ENCODE measurements around the gene COPS7A.

COPS7A gene

DNA sequence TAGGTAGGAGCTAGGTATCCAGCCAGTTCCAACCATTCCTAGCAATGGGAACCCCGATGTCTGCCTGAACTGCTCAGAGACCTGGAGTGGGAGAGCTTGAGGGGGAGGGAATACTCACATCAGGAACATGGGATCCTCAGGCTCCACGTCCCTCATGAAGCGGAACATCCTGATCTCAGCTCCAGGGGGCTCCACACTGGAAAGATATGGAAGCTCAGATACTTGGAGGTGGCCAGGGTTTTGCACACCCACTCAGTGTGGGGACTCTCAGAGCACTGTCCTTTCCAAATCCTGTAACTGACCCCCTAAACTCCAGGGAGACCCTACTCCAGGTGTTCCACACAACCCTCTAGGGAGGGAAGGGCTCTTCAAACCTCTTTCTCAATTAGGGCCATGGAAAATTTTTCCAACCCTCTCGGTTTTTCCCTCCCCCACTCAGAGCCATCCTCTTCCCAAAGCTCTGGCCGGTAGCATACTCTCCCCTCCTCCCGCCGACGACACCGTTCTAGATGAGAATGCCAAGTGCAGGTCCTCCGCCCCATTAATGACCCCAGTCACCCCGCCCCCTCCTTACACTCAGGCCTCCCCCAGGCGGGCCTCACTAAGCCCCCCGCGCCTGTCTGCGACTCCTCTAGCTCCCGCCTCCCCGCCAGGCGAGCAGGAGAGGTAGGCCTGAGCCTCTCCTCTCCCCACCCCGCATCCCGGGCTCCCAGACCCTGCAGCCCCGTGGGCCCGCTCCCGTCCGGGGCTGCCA lies 28.5 kb downstream of the COPS7A start:
- no peak for DNase-seq

DNA sequence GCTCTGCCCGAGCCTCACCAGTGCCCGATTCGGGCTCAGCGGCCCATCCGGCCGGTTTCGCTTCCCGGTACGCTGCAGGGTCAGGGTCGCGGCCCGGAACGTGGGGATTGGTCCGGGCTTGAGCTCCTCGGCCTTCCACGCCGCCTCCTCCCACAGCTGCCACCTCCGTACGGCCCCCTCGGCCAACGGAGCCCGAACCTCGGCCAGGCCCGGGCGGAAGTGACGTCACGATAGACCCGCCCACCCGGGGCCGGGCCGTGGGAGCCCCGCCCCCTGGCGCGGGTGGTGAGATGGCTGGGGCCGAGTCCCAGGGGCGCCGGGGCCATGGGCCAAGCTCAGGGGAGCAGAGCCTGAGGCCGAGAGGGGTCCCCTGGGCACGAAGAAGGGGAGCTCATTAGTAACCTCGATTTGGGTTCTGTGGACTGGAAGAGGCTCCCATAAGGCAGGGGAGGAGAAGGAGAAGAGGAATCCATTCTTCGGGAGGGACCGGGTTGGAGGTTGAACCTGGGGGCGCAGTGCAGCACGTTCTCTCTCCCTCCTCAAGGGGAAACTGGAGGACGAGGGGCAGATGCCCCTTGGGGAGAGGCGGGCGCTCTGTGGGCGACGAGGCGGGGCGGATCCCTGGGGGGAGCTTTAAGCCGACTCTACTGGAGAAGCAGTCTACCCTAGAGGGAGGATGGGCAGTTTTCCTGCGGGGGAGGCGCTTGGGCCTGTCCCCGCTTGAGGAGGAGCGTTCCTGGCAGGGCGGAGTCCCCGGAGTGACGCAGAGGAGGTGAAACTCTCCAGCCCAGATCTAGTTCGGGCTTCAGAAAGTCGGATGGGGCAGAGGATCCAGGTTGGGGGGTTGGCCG lies 29.3 kb downstream of the COPS7A start, which contains the start of gene MLF2:
Gene MLF2 (minus strand): TSS at position 221 of the 851 bp plus-strand sequence. CDS start 807 bp downstream, outside the sequence.
- peak; percentile 87 for DNase-seq

DNA sequence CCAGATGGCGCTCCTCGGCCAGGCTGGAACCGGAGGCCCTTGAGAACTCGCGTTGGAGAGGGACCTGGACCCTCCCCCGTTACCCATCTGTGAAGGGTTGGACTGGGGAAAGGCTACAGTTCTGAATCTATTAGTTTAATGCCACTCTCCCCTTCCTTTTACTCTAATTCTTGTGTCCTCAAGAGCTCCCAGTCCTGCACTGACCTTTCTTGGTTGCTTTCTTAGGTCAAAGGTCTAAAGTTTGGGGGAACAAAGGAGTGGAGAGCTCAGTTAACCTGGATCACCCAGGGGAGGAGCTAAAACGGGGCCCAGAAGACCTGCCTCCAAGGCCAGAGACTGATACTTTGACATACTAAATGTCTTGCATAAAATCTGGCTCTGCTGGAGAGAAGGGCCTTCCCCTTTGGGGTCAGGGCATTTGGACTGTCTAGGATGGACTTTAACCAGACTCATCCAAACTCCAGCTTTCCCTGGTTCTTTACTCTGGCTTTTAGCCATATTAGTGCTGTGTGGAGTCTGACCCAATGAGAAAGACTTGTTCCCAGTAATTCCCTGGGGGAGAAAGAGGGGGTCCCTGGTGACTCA lies 30.0 kb downstream of the COPS7A start:
- DNase-seq: no peak

DNA sequence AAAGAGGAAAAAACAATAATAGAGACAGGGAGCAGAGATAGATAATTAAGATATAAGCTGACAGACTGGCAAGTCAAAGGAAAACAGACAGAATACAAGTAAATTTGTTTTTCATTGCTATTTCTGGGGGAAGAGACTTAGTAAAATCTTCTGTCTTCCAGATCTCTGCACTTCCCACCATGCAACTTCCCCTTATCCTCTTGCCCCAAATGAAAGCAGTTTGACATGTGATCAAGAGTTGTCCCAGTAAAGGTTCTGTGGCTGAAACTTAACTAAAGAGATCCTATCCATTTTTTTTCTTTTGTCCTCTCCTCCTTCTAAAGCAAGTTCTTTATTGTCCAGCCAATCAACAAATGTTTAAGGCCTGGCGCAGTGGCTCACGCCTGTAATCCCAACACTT lies 30.6 kb downstream of the COPS7A start:
- DNase-seq: no peak

DNA sequence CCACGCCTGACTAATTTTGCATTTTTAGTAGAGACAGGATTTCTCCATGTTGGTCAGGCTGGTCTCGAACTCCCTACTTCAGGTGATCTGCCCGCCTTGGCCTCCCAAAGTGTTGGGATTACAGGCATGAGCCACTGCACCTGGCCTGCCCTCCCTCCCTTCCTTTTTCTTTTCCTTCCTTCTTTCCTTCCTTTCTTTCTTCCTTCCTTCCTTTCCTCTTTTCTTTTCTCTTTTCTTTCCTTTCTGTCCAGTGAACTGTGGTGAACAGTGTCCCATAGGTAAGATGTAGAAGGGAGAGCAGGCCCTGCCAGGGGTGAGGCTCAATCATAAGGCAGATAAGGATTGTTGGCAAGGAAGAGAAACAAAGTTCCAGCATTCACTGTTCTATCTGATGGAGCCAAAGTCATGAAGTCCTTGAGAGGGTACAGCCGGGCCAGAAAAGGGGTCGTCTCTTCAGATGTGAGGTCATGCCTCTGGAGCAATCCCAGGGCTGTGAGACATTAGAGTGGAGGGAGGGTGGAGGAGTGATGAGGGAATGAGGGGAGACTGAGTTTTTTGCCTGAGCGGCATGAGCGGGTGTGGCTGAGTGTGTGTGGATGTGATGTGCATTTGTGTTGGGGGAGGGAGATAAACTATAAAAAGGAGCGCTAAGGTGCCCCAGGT lies 33.3 kb downstream of the COPS7A start:
- DNase-seq: no peak

DNA sequence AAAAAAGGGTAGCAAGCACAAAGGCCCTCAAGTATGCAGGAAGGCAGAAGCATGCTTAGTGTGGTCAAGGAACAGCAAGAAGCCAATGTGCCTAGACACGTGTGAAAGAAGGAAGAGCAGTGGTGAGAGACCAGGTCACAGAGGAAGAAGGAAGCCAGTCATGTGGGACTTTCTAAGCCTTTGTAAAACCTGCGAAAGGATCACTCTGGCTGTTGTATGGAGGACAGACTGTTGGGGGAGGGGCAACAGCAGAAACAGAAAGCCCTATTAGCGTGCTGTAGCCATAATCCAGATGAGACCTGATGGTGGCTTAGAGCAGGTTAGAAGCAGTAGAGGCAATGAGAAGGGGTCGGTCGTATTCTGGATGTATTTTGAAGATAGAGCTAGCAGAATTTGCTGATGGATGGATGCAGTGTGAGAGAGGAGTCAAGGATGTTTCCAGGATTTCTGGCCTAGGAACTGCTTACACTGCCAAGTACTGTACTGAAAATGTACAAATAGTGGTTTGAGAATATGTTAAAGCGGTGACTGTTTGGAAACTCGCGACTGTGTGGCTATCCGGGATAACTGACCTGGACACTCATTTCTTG lies 34.8 kb downstream of the COPS7A start:
- no peak for DNase-seq

DNA sequence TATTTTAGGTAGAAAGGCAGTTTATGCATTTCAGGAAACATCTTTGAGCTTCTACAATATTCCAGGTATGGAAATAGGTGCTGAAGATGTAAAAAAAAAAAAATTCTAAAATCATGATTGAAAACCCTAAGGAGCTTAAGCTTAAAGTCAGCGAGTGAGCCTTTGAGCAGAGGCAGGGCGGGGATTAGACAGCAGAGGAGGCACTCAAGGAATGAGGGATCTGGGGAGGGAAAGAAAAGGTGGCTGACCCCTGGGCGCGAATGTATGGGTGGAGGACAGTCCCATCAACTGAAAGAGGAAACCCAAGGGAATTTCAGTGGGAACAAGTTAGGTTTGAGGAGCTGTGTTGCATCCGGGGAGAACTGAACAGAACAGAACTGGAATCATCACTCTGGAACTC lies 35.9 kb downstream of the COPS7A start:
- no peak for DNase-seq

DNA sequence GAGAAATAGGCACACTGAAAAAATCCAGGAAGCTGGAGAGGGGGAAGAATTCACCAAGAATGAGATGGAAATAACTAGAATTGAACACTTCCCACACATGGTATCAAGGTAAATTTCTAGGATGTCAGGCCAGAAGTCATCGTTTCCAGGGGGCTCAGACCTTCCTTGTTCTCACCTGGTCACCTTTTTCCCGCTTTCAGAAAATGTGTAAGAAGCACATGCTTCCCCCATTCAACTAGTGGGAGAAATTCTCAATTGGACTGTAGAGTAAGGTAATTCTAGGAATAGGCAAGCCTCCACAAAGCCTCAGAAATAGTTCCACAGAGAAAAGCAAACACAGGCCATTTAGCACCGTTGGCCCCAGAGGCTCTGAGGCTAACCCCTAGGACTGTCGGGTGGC lies 39.5 kb downstream of the COPS7A start:
- no peak for DNase-seq

DNA sequence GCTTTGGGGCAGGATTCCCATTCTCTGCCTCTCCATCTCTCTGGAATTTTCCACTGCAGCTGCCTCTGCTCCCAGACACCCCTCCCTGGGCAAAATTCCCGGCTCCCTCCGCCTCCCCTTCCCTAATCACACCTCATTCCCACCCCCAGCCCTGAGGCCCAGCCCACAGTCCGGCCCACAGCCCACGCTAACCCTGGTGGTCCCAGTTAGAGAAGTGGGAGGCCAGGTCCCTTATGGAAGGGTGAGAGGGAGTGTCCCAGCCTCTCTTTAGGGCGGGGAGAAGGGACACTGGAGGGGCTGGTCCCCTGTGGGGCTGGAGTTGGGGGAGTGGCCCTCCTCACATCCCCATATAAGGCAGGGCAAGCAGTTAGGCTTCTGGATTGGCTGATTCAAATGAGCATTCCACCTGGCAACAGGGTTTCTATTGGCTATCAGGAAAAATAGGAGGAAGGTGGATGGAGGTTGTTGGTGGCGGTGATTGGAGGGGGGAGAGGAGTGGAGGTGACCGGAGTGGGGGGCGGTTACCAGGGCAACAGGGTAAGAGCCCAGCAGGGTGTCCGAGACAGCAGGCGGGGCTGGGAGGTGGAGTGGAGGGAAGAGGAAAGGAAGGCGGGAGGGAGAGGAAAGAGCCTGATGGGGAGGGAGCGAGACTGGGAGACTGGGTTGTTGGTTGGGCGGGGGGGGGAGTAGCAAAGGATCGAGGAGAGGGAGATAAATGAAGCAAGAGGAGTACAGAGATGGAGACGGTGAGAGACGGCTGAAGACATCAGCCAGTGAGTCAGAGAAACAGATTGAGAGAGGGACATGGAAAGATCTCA lies 40.4 kb downstream of the COPS7A start:
- peak; percentile 95 for DNase-seq

DNA sequence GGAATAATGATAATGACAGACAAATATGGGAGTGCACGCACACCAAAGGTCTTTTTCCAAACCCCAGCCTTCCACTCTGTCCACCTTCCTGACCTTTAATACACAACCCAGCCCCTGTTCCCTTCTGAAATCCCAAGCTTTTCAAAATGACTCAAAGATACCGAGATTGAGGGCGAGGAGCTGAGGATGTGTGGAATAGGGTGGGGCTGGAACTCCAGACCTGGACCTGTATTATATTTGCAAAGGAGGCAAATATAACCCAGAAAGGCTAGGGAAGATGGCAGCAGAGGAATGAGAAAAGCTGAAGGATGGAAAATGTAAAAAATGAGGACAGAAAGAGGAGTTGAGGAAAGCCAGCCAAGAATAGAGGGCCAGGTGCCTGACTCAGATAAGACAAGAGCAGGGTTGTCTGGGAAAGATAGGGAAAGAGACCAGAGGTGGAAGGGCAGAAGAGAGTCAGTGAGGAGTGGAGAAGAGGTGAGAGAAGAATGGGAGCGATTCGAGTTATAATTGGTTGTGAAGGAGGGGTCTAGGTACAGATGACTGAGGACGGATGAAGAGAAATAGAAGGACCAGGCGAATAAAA lies 41.3 kb downstream of the COPS7A start:
- no peak for DNase-seq

DNA sequence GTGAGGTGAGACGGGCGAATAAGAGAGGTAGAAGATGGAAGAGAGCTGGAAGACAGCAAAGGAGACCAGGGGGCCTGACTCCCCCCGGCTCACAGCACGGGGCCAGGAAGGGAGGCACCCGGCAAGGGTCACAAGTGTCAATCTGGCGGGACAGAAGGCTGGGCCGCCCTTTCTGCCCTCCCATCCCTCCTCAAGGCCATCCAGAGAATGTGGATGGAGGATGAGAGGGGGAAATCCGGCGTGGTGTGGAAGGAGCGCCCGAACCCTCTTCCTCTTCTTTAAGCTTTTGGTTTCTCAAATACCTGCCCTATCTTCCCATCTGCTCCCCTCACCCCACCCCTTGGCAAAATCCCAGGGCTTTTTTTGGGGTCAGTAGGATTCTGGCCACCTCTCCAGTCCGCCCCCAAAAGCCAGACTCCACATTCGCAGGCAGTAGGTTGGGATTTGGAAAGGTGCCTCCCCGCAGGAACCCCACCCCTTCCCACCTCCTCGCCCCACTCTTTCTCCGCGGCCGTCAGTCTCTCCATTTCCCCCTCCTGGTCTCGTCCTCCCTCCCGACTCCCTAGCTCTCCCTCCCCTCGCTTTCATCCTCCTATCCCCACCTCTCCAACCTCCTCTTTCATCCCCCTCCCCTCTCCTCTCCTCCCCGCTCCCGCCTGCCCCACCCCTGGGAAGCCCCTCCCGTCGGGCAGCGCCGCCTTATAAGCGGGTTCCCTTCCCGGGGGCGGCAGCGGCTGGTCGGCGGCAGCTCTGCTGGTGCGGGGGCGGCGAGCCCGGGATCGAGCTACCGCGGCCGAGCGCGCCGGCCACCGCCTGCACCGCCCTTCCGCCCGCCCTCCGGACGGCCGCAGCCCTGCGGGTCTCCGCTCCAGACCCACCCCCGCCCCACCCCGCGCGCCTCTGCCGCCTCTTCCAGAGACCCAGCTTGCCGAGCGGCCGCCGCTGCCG lies 42.1 kb downstream of the COPS7A start, which contains the start of gene PTMS:
Gene PTMS (plus strand): TSS at position 730 of the 948 bp plus-strand sequence. CDS start 343 bp downstream, outside the sequence.
- DNase-seq: peak; percentile 80

DNA sequence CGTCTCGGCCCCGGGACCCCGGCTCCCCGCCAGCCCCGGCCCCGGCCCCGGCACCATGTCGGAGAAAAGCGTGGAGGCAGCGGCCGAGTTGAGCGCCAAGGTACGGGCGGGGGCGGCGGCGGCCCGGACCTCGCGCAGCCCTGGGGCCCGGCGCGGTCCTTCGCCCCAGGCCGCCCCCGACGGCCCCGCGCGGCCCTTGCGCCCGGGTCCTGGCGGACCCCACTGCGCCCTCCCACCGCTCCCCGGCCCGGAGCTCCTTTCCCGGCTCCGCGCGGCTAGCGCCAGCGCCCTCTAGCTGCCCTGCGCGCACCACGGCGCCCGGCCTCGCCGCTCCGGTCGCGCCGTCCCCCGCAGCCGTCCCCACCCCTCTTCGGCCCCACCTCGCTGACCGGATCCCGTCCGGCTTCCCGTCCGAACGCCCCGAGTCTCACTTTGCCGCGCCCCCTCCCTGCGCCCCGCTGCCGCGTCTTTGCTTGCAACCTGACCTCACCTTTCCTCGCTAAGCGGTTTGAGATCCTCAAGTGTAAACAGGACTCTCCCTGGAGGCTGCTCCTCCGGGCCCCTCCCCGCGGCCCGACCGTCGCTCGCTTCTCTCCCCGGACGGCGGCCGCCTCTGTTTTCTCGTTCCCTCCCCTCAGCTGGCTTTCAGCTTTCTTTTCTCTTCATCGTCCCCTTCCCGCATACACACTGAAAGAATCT lies 43.0 kb downstream of the COPS7A start:
- DNase-seq: peak; percentile 51

DNA sequence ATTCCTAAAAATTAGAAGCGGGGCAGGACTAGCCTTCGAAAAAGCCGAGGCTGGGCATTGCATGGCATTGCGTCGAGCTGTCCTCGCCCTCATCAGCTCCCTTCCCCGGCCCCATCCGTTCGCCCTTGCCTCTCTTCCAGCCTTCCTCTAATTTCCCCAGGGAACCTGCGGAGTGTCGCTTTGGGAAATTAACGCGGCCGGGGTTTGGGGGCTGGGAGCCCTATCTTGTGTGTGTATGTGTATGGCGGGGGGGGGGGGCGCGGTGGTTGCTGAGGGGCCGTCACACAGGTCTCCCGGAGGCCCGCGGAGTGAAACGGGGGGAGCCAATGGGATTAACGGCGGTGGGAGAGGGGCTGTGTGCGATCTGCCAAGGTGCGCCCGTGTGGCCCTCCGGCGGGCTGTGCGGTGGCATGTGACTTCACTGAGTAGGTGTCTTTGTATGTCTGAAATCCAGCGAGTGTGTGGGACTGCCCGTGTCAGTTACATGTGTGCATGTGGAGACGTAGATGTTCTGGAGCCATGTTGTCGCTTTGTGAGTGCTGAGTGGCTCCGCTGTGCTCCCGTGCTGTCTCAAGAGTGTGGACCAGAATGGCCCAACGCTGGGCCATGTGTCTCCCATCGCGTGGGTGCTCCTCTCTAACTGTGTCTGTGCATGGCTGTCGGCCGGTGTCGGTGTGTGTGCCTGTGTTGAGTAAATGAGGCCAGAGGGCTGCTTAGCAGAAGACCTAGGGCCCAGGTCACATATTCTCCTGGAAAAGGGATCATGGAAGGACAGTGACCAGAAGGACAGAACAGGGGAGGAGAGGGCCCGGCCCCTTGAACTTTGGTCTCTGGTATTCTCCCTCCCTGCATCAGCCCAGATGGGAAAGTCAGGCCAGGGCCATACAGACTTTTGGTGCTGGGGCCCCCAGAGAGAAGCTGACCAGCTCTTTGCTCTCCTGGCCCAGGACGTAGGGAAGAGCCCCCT lies 43.8 kb downstream of the COPS7A start:
- no peak for DNase-seq

DNA sequence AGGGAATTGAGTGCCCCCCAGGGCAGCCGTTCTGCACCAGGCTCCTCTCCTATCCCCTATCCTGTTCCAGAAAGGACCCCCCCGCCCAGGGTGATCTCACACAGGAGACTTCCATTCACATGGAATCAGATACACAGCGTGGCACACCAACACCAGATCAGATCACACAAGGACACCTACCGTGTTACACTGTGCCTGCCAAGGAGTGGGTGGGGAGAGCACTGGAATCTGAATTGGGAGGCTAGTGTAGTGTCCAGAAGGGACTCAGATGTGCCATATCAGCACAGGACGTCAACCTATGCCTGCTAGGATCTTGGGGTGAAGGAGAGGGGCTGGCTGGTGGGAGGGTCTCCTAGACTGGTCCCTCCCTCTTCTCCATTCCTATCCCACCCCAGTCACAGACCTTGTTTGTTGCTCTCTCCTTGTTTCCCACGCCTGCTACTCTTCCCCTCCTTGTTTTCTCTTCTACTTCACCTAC lies 44.6 kb downstream of the COPS7A start:
- no peak for DNase-seq

DNA sequence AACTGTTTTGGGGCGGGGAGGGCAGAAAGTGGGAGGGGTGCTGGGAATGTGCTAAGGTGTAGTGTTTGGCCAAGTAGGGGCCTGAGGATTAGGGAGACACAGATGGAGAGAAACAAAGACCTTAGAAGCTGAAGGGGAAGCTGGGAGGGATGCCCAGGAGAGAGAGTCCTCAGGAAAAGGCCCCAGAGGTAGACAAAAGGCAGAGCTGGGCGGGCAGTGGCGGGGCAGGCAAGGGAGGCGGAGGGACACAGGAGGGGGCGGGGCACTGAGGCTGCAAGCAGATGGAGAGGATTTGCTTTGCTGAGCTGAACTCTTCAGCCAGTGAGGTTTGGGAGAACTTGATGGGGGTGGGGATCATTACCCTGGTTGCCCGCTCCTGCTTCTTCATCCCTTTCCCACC lies 45.1 kb downstream of the COPS7A start:
- peak; percentile 41 for DNase-seq

DNA sequence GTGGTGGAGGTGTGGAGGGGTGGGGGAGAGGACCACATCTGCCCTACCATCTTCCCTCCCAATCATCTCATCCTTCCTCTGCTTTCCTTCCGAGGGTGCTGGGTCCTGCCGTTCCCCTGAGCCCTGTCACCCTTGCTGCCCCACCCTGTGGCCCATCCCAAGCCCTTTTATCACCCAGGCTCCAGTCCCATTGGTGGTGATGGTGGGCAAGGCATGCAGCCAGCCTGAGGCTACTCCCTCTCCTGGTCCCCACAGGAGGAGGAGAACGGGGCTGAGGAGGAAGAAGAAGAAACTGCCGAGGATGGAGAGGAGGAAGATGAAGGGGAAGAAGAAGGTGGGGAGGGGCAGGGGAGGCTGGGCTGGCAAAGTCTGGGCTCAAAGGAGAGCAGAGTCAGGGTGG lies 45.8 kb downstream of the COPS7A start:
- DNase-seq: no peak

DNA sequence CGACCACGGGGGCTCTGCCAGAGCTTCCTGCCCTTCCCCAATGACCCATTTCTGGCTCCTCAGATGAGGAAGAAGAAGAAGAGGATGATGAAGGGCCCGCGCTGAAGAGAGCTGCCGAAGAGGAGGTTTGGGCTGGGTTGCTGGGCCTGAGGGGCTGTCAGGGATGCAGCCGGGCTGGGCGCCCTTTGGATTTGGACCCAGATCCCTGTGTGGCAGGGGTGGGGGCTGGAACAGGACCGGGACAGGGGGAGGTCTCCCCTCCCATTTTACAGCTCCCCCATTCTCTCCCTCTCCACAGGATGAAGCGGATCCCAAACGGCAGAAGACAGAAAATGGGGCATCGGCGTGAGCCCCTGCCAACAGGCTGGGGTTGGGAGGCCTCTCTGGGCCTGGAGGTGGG lies 46.2 kb downstream of the COPS7A start:
- no peak for DNase-seq

DNA sequence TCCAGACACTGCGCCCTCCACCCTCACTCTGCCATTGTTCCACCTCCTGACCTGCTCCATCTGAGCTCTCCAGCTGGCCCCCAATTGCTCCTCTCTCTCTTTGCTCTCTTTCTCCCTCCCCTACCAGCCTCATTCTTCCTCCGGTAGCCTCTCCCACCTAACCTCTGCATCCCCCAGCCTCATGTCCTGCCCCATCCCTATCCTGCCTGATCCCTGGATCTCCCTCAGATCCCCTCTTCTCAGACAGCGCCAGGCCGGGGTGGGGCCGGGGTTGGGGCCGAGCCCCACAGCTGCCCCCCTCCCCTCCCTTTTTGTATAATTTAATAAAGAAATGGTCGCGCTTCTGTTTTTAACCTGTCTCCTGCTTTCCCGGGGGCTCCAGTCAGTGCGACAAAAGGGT lies 46.8 kb downstream of the COPS7A start:
- no peak for DNase-seq
